GM19043 (cell line): Measurements from ENCODE around the gene ANKRD11.
"Not testable (repeated sequence)": the region's sequence is repeated elsewhere in the genome, so short reads cannot be mapped to it uniquely, and the experiment has no call there.

Experiments
- ATAC-seq: cut with Tn5 transposase; IDR thresholded peaks from one replicate; pipeline ENCODE4 v1.9.1; 2021; ENCODE audit warnings: low read depth; ENCODE audit not compliant: unreplicated experiment

Gene ANKRD11

DNA sequence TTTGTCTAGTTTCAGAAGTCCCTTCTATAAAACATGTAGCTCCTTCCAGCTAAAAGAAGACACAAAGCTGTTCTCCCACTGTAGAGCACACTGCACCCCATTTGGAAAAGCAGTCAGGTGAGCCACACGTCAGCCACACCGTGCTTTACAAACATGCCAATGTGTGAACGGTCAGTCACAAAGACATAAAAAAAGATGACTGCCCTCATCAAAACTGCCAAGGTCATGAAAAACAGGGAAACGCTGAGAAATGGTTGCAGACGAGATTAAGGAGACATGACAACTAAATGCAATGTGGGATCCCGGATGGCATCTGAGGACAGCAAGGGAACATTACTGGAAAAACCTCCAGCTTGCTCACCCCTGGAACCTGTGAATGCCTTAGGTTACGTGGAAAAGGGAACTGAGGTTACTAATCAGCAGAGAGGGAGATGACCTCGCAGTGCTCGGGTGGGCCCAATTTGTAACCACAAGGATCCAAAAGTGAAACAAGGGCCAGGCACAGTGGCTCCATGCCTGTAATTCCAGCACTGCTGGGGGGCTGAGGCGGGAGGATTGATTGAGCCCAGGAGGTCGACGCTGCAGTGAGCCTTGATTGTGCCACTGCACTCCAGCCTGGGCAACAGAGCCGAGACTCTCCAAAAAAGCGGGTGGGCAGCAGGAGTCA, 8.1 kb downstream of the ANKRD11 start:
- no peak for ATAC-seq

DNA sequence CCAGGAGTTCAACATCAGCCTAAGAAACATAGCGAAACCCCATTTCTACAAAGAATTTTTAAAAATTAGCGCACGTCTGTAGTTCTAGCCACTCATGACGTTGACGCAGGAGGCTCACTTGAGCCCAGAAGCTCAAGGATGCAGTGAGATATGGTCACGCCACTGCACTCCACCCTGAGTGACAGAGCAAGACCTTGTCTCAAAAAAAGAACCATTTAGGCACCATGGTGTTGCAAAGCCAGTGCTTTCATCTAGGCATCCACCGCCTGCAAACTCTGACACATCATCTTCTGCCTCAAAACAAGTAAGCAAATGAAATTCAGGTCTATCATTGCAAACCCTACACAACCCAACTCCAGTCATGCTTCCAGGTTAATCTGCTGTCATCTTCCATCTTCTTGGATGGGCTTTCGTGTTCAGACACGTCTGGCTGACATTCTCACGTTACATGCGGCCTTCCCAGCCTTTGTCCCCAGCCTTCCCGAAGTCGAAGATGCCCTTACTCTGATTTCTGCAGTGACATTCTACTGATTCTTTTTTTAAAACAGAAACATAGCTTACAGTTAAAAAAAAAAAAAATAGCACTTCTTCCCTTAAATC, 8.9 kb downstream of the ANKRD11 start:
- no peak for ATAC-seq

DNA sequence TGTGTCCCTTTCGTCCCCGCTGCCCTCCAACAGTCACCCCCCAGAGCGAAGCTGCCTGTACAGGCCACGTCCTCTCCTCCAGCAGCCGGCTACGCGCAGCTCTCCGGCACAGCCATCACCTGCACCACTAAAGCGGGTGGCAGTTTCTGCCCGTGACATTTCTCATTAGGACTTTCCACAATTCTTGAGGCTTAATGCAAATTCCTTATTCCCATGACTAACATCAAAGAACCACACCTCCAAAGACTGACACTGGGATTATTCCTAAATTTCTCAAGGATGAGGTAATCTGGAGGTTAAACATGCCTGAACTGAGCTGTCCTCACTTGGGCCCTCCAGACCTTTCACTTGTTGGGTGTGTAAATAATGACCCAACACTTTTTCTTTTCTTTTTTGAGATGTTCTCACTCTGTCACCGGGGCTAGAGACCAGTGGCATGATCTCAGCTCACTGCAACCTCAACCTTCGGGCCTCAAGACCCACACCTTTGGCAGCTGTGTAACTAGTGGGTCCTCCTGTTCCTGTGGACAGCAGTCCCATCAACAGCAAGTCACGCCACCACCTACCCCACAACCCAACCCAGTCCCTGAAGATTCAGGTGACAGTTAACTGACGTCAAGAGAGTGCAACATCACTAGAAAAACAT, 11.7 kb downstream of the ANKRD11 start:
- no peak for ATAC-seq

DNA sequence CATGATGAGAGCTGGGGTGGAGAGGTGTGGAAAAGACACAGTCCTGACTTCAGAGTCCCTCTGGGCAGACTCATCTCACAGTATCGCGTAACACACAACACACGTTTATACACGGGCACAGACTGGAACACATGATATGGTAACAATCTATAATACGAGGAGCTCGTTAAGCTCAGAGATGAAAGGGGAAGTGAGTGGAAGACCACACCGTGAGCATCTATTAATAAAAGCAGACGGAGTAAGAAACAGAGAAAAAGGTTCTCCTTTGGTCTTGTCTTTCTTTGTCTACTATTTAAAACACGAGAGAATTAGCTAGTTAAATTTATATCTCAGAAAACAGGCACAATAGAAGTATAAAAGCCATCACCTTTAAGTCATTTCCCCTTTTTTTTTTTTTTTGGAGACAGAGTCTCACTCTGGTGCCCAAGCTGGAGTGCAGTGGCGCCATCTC, 13.5 kb downstream of the ANKRD11 start:
- ATAC-seq: peak; percentile 63

DNA sequence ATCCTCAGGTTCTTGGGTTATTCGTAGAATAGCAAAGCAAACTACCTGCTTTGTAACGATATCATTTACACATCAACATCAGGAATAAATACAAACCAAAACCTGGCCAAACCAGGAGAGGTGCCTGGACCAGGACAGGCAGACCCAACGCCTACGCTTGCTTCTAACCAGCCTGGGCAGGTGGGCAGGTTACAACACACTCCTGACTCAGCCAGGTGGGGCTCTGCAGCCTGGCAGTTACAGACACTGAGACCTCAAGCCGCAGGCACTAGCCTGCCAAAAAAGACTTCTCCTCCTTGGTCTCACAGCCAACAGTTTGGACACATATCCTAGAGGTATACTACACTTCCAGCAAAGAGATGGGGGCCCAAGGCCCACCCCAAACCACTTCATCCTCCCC, 14.0 kb downstream of the ANKRD11 start:
- ATAC-seq: peak; percentile 18

DNA sequence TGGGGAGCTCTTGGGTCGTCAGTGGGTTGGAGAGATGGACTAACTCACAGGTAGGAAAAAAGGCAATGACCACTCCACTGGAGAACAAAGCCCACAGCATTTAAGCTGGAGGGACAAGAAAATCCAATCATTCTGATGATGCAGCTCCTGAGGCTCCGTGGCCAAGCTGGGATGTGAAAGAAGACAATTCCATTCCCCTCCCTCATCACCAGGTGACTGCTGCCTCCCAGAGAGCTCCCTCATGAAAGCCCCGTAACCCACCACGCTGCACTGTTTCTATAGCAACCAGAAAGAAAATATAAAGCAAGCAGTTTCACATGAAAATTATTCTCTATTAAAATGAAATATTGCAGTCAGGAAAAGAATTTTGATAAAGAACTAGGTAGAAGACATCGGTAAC, 15.2 kb downstream of the ANKRD11 start:
- ATAC-seq: no peak

DNA sequence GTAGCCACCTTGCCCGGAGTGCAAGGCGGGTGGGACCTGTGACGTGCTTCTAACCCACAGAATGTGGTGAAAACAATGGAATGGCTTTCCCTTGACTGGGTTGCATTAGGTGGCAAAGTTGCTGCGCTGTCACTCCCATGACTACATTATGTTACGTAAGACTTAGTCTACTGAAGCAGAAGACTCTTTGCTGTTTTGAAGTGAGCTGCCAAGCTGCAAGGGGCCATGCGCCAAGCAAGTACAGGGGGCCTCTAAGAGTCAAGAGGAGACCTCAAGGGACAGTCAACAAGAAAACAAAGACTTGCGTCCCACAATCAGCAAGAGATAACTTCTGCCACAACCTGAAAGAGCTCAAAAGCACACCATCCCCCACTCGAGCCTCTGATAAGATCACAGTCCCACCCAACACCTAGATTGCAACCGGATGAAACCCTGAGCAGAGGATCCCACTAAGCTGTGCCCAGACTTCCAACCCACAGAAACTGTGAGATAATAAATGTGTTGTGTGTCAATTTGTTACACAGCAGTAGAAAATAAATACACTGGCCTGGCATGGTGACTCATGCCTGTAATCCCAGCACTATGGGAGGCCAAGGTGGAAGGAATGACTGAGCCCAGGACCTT, 16.5 kb downstream of the ANKRD11 start:
- no peak for ATAC-seq

DNA sequence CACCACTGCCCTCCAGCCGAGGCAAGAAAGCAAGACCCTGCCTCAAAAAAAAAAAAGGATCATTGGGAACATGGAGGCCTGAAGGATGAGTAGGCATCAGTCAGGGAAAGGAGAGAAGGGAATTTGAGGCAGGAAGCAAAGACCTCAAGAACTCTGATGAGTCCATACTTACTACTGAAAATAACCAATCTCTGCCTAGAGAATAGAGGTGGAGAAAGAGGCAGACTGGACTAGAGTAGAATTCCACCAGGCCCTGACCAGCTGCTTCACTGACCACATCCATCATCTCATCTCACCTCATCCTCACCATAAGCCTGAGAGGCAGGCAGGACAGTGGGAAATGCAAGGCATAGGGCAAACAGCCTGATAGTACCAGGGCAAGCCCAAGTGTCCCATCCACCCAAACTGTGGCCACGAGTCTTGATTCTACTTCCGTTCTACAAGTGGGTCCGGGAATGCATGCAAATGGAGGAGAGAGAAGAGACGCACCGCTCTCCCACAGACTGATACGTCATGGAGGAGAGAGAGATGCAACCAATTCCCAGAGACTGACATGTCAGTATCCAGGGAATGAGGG, 17.1 kb downstream of the ANKRD11 start:
- no peak for ATAC-seq

DNA sequence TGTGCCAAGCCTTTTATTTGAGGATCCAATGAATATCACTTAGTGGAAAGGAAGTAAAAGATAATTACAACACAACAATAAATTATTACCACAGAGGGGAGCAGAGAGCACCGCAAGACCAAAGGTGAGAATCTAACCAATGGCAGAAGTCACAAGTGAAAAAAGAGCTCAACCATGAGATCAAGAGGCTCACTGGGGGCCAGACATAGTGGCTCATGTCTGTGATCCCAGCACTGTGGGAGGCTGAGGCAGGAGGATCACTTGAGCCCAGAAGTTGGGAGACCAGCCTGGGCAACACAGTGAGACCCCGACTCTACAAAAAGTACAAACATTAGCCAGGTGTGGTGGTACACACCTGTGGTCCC, 17.7 kb downstream of the ANKRD11 start:
- ATAC-seq: no peak

DNA sequence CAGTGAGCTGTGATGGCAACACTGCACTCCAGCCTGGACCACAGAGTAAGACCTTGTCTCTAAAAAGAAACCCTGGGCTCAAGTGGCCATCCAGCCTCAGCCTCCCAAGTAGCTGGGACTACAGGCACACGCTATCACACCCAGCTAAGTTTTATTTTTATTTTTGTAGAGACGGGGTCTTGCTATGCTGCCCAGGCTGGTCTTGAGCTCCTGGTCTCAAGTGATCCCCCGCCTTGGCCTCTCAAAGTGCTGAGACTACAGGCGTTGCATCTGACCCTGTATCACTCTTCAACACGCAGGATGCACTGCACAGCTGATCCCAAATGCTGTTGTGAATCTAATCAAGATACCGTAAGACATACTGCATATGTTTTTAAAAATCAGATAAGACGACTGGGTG, 23.0 kb downstream of the ANKRD11 start:
- ATAC-seq: no peak

DNA sequence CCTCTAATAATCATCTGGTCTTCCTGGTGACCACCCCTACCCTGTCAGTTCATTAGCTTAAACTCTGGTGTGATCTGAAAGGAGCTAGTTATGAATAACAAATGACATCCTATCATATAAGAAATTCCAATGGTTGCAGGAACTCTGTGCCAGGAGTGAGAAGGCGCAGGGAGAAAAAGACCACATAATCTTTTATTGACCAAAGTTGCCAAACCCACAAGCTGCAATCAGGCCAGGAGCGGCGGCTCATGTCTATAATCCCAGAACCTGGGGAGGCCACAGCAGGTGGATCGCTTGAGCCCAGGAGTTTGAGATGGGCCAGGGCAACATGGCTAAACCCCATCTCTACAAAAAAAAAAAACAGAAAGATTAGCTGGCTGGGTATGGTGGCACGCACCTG, 23.4 kb downstream of the ANKRD11 start:
- ATAC-seq: no peak

DNA sequence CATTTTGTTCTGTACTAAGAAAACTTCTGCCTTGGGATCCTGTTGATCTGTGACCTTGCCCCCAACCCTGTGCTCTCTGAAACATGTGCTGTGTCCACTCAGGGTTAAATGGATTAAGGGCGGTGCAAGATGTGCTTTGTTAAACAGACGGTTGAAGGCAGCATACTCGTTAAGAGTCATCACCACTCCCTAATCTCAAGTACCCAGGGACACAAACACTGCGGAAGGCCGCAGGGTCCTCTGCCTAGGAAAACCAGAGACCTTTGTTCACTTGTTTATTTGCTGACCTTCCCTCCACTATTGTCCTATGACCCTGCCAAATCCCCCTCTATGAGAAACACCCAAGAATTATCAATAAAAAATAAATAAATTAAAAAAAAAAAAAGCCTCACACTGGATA, 27.0 kb downstream of the ANKRD11 start:
- not testable (repeated sequence) for ATAC-seq

DNA sequence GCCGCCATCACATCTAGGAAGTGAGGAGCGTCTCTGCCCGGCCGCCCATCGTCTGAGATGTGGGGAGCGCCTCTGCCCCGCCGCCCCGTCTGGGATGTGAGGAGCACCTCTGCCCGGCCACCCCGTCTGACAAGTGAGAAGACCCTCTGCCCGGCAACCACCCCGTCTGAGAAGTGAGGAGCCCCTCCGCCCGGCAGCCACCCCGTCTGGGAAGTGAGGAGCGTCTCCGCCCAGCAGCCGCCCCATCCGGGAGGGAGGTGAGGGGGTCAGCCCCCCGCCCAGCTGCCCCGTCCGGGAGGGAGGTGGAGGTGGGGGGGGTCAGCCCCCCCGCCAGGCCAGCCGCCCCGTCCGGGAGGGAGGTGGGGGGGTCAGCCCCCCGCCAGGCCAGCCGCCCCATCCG, 27.7 kb downstream of the ANKRD11 start:
- not testable (repeated sequence) for ATAC-seq

DNA sequence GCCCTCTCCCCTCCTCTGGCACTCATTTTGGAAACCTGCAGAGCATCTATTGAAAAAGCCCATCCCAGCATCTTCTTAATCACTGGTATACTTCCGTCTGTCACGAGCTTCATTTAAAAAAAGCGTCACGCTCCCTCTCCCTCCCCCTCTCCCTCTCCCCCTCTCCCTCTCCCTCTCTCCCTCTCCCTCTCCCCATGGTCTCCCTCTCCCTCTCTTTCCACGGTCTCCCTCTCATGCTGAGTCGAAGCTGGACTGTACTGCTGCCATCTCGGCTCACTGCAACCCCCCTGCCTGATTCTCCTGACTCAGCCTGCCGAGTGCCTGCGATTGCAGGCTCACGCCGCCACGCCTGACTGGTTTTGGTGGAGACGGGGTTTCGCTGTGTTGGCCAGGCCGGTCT, 28.5 kb downstream of the ANKRD11 start:
- ATAC-seq: not testable (repeated sequence)

DNA sequence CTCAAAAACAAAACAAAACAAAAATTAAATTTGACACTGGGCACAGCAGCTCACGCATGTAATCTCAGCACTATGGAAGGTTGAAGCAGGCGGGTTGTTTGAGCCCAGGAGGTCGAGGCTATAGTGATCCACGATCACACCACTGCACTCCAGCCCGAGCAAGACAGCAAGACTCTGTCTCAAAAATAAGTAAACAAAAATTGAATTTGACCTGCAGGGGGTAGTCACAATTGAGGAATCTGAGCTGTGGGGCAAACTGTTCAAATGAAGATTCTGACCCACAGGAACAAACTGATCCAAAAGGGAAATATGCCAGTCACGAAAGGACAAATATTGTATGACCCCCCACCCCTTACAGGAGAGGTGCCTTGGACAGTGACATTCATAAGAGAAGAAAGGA, 29.8 kb downstream of the ANKRD11 start:
- no peak for ATAC-seq

DNA sequence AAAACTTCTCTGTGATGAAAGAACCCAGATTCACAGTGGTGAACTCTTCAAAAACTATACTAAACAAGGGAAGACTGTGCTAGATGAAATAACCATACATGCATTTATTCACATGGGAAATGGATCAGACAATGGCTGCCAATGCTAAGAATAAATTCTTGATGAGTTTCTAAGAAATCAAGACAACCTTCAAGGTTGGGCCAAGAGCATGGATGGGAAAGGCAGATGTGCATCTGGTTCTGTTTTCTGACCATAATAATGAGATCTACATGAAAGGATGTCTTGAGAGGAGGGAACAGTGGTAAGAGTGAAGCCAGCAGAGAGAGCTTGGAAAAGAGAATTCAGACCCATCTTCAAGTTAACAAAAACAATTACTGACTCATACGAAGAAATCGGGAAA, 31.4 kb downstream of the ANKRD11 start:
- ATAC-seq: no peak

DNA sequence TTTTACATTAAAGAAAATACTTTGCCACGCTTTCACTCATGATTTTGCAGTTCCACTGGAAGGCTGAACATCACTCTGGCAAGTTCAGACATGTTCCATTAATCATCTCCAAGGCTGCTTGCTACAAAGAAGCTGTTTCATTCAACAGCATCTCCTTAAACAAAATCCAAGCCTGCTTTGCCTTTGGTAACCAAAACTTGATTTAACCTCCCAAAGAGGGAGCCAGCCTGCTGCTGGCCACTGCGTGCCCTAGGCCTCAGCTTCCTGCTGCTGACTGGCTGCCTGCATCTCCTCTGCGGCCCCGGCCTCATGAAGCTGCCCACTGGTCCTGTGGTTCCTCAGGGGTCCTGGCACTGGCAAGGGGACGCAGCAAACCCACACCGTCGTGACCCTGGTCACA, 31.8 kb downstream of the ANKRD11 start:
- ATAC-seq: no peak

DNA sequence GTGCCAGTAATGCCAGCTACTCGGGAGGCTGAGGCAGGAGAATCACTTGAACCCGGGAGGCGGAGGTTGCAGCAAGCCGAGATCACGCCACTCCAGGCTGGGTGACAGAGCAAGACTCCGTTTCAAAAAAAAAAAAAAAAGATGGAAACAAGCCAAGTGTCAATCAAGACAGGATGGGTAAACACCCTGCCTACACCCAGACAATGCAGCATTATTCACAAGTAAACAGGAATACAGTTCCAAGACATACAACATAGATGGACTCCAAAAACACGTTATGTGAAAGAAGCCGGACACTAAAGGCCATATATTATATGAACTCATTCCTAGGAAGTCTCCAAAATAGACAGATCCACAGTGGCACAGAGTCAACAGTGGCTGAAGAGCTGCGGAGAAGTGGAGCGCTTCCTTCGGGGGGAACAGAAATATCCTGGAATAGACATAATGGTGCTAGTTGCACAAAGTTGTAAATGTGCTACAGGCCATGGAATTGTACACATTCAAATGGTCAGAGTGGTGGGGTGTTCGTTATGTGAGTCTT, 33.9 kb downstream of the ANKRD11 start:
- ATAC-seq: no peak

DNA sequence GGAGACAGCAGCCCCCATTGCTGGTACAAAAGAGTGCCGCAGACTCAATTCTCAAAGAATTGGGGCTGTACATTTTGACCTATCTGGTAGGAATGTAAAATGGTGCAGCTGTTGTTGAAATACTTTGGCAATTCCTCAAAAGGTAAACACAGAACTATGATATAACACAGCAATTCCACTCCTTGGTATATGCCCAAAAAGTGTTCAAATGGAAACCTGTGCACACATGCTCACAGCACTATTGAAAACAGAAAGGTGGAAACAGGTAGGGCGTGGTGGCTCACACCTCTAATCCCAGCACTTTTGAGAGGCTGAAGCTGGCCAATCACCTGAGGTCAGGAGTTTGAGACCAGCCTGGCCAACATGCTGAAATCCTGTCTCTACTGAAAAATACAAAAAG, 34.7 kb downstream of the ANKRD11 start:
- ATAC-seq: no peak

DNA sequence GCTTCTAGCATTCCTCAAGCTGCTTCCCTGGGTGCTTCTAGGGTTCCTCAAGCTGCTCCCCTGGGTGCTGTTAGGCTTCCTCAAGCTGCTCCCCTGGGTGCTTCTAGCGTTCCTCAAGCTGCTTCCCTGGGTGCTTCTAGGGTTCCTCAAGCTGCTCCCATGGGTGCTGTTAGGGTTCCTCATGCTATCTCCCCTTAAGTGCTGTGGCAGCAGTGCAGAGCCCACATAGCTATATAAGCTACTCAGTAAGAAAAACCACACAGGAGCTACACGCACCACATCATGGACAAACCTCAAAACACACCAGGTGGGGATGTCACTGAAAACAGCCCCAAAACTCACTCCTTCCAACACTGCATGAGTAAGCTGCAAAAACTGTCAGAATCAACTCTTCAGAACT, 35.2 kb downstream of the ANKRD11 start:
- ATAC-seq: no peak
